NCI-H345 (cell line): ENCODE results near the gene IBA57.

Source experiments
- DNase-seq: peaks from one replicate; lab custom pipeline; 2025; lab: John Stamatoyannopoulos, UW

The IBA57 gene

GRCh38 chr1:228165372-228166169, at the start of gene IBA57:
TSS of gene IBA57 (plus strand) at chr1:228165804. CDS start at chr1:228165817, 13 bp downstream.
- peak; percentile 99 for DNase-seq

GRCh38 chr1:228117335-228117734, 48.3 kb upstream of the IBA57 start:
- no peak for DNase-seq

- DNase-seq, result no peak
Measured at GRCh38 chr1:228118040-228118439, 47.6 kb upstream of the IBA57 start.

GRCh38 chr1:228120351-228120750, 45.3 kb upstream of the IBA57 start:
- no peak for DNase-seq

DNA sequence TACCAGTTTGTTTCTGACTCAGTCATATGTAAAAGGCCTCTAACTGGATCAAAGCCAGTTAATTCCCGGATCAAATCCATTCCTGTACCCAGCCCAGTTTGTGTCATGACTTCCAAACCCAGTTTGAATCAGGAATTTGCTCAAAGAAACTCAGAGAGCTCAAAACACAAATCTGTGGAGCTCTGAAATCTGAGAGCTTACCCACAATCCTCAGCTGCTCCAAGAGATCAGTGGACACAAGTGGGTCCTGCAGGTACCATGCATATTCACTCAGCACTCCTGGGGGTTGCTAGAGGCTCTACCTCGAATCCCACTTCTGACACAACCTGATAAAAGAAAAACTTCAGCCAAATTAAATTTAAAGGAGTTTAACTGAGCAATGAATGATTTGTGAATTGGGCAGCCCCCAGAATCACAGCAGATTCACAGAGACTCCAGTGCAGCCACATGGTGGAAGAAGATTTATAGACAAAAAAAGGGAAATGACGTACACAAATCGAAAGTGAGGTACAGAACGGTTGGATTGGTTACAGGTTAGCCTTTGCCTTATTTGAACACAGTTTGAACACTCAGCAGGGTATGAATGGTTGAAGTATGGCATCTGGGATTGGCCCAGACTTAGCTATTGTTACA, 44.6 kb upstream of the IBA57 start:
- no peak for DNase-seq

- DNase-seq, result no peak
Measured at GRCh38 chr1:228122921-228123441, 42.6 kb upstream of the IBA57 start.

GRCh38 chr1:228123505-228123904, 42.1 kb upstream of the IBA57 start:
- no peak for DNase-seq

- no peak for DNase-seq
Measured at GRCh38 chr1:228125185-228125584, 40.4 kb upstream of the IBA57 start.

DNA sequence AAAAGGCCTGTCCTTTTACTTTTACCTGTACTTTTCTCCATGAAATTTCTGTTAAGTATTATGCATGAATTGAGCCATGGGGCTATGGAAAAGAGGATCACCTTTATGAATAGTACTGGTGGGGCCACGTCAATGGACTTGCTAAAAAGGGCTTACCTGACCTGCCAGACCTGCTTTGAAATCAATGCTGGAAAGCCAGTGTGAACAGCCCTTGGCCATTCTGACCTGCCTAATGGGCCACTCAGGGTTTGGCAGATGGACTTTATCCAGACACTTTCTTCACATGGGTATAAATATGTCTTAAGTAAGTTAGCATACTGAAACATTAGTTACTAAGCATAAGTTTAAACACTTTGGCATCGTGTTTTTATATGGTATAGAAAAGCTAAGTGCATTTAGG, 33.8 kb upstream of the IBA57 start:
- DNase-seq, result no peak

DNA sequence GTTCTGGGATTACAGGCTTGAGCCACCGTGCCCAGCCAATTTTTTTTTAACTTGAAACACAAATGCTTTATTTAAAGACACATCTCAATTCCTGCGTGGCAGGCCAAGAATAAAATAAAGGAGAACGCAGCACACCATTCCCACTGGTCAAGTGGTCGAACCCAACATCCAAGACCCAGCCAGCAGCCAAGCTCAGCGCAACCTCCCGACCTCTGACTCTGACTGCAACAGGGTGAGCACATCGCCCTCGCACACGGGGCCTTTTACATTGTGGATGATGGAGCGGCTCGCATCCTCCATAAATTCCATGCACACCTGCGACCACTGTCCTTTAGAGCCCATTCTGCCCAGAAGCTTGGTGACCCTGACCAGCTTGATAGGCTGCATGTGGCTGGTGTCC, 31.0 kb upstream of the IBA57 start:
- DNase-seq, result no peak

DNA sequence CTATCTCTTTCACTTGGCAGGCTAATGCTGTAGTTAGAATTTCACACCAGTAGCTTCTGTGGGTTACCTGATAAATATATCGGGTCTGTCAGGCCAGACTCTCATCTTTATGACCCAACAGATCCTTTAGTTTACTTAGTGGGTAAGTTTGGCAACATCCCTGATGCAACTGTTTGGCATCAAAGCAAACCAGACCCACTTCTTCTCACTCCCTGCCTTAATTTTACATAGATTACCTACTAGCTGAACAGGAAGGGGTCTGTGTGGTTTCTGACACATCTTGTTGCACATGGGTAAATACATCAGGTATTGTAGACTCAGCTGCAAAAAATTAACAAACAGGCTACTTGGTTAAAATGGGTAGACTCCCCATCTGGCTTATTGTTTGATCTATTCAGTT, 28.7 kb upstream of the IBA57 start:
- no peak for DNase-seq

GRCh38 chr1:228139406-228139930, 26.1 kb upstream of the IBA57 start:
- no peak for DNase-seq

GRCh38 chr1:228139931-228140723, 25.5 kb upstream of the IBA57 start, which contains the start of gene GUK1:
TSS of gene GUK1 (plus strand) at chr1:228140279. CDS start at chr1:228140303, 24 bp downstream.
- peak; percentile 100 for DNase-seq

DNA sequence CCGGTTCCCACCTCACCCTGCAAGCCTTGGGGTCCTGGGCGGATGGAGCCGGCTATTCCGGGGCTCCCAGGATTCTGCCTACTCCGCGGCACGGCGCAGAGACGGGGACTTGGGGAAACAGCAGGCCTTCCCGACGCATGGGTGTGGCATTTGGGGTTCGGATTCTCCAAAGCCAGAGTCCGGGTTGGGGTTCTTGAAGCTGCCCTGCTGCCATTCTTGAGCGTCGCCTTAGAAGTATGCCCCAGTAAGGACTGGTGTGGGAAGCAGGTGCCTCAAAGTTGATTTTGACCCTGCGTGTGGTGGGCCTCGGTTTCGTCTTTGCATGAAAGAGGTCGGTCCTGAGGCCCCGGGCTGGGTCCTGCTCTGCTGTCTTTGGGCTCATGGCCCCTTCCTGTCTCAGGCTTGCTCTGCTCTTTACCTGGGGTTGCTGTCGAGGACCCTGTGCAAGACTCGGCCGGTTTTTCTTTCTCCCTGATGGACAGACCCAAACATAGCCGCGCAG, 24.8 kb upstream of the IBA57 start:
- DNase-seq, result no peak

- no peak for DNase-seq
Measured at GRCh38 chr1:228141226-228142044, 24.2 kb upstream of the IBA57 start.

DNA sequence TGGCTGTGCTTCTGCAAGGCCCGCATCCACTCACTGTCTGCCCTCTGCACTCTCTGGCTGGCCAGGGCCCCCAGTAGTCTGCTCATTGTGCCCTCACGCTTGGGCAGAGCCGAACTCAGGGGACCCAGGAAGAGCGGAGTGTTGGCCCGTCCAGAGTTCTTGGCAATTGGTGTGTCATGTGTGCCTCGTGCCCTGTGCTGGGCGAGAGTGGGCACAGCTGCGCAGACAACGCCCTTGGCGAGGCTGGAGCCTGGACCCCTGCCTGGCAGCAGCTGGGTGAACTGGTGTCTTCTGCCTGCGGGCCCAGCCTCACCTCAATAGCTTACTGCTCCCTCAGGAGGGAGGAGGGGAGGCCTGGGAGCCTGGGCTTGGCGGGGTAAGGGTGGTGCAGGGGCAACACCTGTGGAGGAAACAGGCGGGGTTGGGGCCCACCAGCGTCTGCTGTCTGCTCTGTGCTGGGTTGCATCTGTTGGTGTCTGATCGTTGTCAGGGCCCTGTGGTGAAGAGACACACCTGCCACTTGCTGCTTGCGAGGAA, 23.4 kb upstream of the IBA57 start:
- DNase-seq, result no peak

- no peak for DNase-seq
Measured at GRCh38 chr1:228142701-228143136, 22.9 kb upstream of the IBA57 start.

DNA sequence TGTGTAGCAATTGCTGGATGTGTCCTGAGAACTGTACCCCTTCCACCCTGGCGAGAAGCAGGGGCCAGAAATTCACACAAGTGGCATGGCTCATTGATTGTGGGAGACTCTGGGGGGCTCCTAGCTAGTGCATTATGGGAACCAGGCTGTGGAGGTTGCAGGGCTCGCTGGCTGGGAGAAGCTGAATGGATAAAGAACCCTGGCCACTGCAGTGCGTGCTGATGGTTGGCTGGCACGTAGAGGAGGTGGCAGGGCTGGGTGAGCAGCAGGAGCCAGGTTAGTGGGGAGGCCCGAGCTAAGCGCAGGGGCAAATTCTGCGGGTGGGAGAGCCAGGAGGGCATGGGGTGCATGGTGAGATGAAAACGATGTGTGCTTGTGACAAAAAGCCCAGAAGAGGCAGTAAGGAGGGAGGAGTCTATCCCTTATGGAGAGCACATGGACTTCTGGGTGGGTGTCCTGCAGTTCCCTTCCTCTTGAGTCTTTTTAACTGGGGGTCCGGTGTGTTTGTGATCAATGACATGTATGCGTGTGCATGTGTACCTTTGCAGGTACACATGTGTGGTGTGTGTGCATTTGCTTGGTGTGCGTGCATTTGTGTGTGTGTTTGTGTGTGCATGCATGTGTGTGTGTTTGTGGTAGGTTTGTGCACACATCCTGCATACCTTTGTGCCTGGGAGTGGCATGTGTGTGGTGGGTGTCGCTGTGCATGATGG, 22.0 kb upstream of the IBA57 start:
- DNase-seq, result no peak

DNA sequence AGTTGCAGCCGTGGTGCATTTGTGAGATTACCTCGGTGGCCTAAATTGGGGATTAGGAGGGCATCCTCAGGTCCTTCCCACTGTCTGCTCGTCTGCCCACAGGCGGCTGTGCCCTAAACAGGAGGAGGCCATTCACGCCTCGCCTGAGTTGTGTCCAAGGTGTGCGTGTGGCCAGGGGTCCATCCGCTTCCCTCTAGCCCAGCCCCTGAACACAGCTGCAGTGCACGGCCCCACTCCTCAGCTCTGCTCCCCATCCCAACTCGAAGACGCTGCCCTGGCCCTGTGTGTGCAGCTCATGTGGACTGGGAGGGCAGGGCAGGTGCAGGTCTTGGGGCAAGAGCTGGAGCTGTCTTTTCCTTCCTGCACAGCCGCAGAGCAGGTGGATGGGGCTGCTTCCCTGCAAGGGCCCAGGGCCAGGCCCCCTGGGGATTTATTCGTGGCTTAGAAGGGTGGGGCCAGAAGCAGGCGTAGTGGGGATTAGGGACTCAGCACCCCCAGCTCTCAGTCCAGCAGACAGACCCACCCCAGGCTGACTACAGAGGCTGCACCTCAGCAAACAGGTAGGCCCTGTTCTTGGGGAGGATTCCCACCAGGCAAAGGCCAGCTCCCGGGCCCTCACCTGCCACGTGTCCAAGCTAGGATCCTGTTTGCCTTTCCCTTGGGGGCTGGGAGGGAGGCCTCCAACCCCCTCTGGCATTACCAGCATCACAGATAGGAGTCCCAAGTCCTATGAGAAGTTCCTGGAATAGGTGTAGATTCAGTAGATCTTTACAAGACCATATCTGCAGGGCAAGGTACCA, 21.2 kb upstream of the IBA57 start:
- DNase-seq, result no peak
